ENCODE measurements around the gene FUT8.

DNA sequence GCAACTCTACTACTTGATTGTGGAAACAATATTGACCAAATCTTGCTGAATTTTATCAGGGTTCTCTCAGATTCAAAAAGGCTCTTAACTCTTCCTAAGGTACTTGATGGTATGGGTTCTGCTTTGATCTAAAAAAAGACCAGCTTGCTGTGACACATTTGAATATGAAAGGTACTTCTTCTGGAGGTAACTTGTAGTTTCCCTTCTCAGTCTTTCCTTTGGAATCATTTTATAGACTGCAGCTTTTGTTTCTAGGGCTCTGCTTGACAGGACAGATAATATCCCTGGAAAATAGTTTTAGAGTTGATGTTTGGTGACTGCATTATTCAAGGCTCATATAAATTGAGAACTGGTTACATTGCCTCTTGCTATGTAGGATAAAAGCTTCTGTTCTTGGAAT lies 251.9 kb downstream of the FUT8 start:
- TF ChIP-seq POLR2A (IDR thresholded peaks at IDR 0.05; ENCODE audit: borderline replicate concordance, extremely low read depth, insufficient read depth, insufficient read length) (no peak), SRF (IDR thresholded peaks at IDR 0.05; ENCODE audit: low read depth) (no peak), MAX (IDR thresholded peaks at IDR 0.05) (no peak), CEBPB (IDR thresholded peaks at IDR 0.05; ENCODE audit: low read depth) (no peak), RAD21 (IDR thresholded peaks at IDR 0.05; ENCODE audit: low read depth) (no peak), EGR1 (IDR thresholded peaks at IDR 0.05; ENCODE audit: low read depth) (no peak), ZBTB33 (IDR thresholded peaks at IDR 0.05; ENCODE audit: extremely low read depth, insufficient replicate concordance, low read length) (no peak), YY1 (IDR thresholded peaks at IDR 0.05; ENCODE audit: extremely low read depth, insufficient replicate concordance, low read depth, low read length) (no peak), EZH2phosphoT487 (IDR thresholded peaks at IDR 0.05; ENCODE audit: borderline replicate concordance) (no peak)
- TF ChIP-seq, protein P1, sequence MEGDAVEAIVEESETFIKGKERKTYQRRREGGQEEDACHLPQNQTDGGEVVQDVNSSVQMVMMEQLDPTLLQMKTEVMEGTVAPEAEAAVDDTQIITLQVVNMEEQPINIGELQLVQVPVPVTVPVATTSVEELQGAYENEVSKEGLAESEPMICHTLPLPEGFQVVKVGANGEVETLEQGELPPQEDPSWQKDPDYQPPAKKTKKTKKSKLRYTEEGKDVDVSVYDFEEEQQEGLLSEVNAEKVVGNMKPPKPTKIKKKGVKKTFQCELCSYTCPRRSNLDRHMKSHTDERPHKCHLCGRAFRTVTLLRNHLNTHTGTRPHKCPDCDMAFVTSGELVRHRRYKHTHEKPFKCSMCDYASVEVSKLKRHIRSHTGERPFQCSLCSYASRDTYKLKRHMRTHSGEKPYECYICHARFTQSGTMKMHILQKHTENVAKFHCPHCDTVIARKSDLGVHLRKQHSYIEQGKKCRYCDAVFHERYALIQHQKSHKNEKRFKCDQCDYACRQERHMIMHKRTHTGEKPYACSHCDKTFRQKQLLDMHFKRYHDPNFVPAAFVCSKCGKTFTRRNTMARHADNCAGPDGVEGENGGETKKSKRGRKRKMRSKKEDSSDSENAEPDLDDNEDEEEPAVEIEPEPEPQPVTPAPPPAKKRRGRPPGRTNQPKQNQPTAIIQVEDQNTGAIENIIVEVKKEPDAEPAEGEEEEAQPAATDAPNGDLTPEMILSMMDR (IDR thresholded peaks at IDR 0.05 in 2 of 3, conservative IDR thresholded peaks at IDR 0.05 in 1 of 3; ENCODE audit: borderline replicate concordance in 1 of 3, insufficient read depth in 1 of 3, low read depth in 2 of 3, low read length in 2 of 3), result no peak
- TF ChIP-seq, protein P2, sequence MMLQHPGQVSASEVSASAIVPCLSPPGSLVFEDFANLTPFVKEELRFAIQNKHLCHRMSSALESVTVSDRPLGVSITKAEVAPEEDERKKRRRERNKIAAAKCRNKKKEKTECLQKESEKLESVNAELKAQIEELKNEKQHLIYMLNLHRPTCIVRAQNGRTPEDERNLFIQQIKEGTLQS (IDR thresholded peaks at IDR 0.05), result no peak

Data from HCT116 (cell line).